ENCODE data around the gene PARD6B.

Gene PARD6B

GRCh38 chr20:50805349-50805684 is 73.9 kb downstream of the PARD6B start:
- no peak for DNase-seq (ENCODE audit: low read depth)
- H3K4me3 ChIP-seq (ENCODE audit: low read depth, low read length), result no peak overlapping the region
- in situ Hi-C loops (cut with HindIII; ENCODE audit: low sequenced_read_pairs), result no loop called here
- no peak for TF ChIP-seq CTCF (IDR thresholded peaks at IDR 0.05; ENCODE audit: low read depth, low read length, missing control alignments)

- H3K4me3 ChIP-seq (ENCODE audit: low read depth, low read length), result no peak overlapping the region
- no peak for TF ChIP-seq CTCF (IDR thresholded peaks at IDR 0.05; ENCODE audit: low read depth, low read length, missing control alignments)
- DNase-seq (ENCODE audit: low read depth), result no peak
- in situ Hi-C loops (cut with HindIII; ENCODE audit: low sequenced_read_pairs), result no loop called here
Measured at GRCh38 chr20:50806126-50806768, 74.9 kb downstream of the PARD6B start.

All from astrocyte of the cerebellum (primary cell).